ENCODE data around the gene INTS1. TPM values are rescaled to one million over a fixed set of nuclear protein-coding genes. Genes with fewer than 3 reads are reported as not detected.
"Not testable (repeated sequence)": the region's sequence is repeated elsewhere in the genome, so short reads cannot be mapped to it uniquely, and the experiment has no call there.

Gene INTS1
- total RNA-seq, 1 donor from 2014 or later: 18.5 TPM

DNA sequence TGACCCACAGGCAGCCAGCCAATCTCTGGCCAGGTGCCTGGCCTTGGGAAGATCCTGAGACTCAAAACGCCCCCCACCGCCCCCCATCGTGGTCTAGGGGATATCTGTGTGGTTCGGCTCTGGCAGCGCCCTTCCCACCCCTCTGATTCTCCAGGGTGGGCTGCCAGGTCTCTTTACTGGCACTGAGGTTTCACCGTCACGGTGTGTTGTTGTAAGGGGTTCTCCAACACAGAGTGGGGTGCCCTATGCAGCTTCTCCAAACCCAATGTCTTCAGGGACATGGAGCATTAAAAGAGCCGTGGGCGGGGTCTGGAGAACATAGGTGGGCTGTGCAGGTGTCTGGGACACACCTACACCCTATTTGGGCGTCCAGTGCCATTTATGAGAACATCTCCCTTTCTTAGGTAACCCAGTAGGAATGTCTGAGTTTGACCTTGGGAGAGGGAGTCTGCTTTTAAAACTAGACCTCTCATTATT, 27.8 kb upstream of the INTS1 start:
- DNase-seq (ENCODE audit: low spot score): peak; percentile 23

DNA sequence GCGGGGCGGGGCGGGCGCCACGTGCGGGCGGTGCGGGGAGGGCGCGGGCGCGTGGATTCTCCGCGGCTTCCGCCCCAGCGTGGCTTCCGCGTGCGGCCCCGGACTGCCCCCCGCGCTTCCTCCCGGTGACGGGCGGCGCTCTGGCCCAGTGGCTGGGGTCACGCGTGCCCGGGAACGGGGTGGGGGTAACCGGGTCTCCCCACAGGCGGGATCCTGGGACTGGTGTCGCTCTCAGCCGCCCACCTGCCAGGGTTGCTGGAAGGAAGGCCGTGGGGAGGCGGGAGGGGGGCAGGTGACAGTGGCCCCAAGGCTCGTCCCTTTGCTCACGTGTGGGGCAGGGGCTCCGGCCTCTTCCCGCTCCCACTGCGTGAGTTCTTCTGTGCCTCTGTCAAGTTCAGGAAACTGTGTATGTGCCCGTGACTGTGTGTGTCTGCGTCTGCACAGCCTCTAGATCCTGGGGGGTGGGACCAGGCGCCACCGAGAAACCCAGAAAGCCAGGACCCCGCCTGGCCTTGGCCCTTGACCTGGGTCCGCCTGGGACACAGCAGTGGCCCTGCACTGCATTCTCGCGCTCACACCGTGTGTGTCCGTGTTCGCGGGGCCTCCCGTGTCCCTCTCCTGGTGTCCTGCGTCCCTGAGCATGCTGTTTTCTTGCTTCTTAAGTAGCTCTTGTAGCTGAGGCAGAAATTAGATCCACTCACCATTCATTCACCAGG, 27.2 kb upstream of the INTS1 start:
- peak; percentile 50 for DNase-seq (ENCODE audit: low spot score)

DNA sequence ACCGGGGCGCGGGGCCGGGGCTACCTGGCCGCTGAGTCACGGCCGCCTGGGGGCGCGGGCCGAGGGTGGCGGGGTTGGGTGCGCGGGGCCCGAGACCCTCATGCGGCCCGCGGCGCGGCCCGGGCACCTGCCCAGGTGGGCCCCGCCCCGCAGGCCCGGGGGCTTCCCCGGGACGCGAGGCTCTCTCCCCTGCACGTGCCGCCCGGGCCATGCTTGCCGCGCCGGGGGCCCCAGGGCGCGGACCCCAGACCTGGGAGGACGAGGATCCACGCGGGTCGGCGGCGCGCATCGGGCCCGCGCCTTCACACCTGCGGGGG, 26.7 kb upstream of the INTS1 start:
- DNase-seq (ENCODE audit: low spot score): no peak

DNA sequence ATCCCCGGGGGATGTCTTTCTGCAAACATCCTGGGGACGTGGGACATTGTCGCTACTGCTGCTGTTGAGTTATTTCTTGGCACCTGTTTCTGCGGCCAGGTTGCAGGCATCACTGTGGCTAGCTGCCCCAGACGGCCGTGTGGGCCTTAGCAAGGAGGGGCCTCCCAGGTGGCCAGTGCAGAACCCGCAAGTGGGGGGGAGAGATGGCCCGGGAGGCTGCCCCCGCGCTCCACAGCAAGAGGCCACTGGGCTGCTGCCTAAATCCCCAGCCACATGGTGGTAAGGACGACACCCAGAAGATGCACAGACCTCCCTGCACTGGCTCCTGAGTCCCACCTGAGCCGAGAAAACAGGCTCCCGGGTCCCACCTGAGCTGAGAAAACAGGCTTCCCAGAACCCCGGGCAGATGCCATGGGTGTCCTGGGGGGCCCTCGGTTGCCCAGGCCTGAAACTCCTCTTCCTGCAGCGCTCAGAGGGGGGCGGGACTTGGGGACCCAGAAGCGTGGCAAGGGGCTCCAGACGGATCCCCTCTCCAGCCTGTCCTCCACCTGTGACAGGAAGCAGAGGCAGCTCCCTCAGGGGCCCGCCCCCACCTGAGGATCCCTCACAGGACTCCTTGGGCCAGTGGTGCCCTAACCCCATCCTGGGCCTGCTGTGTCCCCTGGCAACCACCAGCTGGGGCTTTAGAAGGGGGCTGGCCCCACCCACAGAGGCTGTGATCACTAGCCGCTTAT, 25.4 kb upstream of the INTS1 start:
- DNase-seq (ENCODE audit: low spot score): no peak

DNA sequence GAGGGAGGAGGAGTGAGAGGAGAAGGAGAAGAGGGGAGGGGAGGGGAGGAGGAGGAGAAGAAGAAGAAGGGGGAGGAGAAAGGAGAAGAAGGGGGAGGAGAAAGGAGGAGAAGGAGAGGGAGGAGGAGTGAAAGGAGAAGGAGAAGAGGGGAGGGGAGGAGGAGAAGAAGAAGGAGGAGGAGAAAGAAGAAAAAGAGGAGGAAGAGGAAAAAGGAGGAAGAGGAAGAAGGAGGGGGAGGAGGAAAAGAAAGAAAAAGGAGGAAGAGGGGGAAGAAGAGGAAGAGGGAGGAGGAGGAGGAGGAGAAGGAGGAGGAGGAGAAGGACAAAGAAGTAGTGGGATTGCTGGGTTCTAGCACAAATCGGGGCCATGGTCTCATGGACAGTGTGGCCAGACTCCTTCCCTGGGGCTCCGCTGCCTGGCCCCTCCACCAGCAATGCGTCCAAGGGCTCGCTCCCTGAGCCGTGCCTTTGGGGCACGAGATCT, 22.1 kb upstream of the INTS1 start:
- DNase-seq (ENCODE audit: low spot score): no peak

DNA sequence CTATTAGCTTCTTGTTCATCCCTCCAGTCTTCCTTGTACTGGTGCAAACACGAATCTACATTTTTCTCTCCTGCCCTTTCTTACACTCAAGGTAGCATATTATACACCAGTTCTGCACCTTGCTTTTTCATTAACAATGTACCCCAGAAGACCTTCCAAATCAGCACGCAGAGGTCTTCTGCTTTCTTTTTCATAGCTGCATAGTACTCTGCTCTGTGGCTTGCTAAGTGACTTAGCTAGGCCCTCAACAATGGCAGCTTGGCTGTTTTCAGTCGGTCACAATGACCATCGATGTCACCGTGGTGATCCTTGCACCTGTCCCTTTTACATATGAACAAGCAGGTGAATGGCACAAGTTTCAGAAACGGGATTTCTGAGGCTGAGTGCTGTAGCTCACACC, 21.2 kb upstream of the INTS1 start:
- DNase-seq (ENCODE audit: low spot score): no peak

DNA sequence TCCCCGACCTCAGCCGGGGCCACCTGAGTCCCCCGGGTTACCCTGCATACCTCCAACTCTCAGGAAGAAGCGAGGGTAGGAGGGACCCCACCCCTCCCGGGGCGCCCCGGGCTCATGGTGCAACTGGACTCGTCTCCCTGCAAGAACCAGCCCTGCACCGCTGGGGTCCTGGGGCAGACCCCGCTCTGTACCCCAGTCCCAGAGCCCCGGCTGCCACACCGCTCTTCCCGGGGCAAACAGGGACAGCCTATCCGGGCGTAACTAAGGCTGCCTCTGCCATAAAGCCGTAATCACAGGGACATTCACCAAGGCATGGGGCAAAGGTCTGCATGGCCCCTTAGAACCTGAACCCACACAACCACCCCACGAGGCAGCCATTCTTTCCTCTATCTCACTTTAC, 19.7 kb upstream of the INTS1 start:
- no peak for DNase-seq (ENCODE audit: low spot score)

DNA sequence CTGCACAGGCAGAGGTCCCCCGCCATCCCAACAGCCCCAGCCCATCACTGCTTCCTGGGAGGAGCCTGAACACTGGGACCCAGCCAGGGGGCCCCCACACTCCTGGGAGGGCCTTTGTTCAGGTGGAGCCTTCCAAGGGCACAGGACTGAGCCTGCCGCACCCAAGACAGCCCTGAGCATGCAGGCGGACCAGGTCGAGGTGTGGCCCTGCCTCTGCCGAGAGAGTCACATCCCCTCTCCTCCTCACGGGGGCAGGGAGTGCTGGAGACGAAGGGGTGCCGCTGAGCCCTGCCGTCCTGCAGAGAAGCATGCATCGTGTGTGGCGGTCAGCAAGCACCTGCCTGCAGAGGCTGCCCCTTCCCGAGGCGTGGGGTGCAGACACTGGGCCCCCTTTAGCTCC, 19.0 kb upstream of the INTS1 start:
- DNase-seq (ENCODE audit: low spot score): no peak

DNA sequence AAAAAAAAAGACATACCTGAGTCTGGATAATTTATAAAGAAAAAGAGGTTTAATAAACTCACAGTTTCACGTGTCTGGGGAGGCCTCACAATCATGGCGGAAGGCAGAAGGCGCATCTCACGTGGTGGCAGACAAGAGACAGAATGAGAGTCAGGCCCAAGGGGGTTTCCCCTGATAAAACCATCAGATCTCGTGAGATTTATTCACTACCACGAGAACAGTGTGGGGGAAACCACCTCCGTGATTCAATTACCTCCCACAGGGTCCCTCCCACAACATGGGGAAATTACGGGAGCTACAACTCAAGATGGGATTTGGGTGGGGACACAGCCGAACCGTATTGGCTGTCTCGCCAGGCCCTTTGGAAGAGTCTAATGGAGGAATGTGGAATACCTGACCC, 17.3 kb upstream of the INTS1 start:
- DNase-seq (ENCODE audit: low spot score): no peak

DNA sequence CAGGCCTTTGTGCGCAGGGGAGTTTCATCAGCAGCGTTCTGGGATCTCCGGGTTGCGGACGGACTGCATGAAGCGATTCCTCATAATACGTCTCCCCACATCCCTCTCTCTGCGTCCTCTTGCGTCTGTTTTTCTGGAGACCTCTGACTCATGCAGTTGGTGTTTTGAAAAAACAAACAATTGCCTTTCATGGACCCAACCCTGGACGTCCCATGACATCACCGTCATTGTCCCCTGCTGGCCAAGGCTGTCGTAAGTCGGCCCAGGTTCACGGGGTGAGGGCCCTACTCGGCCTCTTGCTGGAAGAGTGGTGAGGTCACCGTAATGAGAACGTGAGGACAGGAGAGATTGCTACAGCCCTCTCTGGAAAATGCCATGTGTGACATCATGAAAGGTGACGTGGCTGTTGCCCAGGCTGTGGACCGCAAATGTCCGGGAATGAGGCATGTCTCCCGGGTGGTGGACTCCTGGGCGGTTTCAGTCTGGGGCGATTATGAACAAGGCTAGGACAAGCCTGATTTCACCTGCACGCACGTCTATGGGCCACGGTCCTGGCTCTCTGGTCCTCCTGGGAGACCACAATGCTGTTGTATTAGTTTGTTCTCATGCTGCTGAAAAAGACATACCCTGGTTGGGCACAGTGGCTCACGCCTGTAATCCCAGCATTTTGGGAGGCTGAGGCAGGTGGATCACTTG, 16.5 kb upstream of the INTS1 start:
- DNase-seq (ENCODE audit: low spot score): no peak

DNA sequence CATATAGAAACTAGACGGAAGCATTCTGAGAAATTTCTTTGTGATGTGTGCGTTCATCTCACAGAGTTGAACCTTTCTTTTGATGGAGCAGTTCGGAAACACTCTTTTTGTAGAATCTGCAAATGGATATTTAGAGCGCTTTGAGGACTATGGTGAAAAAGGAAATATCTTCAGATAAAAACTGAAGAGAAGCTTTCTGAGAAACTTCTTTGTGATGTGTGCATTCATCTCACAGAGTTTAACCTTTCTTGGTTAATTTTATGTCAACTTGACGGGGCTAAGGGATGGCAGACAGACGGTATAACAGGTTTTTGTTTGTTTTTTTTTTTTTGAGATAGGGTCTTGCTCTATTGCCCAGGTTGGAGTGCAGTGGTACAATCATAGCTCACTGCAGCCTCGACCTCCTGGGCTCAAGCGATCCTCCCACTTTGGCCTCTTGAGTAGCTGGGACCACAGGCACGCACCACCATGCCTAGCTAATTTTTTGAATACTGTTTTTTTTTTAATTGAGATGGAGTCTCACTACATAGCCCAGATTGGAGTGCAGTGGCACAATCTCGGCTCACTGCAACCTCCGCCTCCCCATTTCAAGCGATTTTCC, 15.2 kb upstream of the INTS1 start:
- not testable (repeated sequence) for DNase-seq (ENCODE audit: low spot score)

DNA sequence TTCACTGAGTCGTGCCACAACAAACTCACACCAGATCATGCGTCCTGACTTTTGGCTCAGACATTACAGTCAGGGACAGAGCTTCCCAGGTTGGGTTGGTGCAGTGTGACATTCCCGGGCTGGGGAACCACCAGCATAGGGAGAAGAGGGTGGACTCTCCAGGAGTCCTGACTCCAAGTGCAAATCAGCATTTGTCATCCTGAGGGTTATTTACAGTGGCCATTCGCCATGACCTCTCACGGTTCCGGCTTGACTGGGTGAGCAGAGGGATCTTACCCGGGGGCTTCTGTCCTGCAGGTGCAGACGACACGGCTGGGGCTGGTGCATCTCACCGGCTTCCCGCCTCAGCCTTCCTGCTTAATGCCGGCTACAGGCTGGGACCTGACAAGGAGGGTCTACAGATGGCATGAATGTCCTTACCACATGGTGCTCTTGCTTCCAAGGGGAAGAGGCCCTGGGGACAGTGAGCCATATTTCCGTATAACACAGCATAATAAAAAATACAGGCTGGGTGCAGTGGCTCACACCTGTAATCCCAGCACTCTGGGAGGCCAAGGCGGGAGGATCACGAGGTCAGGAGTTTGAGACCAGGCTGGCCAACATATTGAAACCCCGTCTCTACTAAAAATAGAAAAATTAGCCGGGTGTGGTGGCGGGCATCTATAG, 12.5 kb upstream of the INTS1 start:
- no peak for DNase-seq (ENCODE audit: low spot score)

DNA sequence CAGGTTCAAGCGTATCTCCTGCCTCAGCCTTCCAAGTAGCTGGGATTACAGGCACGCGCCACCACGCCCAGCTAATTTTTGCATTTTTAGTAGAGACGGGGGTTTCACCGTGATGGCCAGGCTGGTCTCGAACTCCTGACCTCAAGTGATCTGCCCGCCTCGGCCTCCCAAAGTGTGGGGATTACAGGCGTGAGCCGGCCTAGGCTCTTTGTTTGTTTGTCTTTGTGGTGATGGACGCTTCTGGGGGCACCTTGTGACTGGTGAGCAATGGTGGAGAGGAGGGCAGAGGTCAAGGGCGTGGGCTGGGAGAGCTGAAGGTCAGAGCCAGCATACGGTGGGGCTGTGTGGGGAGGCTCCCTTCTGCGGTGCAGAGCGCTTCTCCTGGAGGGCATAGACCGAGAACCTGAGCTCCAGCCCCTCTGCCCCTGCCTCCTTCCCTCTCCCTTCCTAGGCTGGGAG, 11.3 kb upstream of the INTS1 start:
- not testable (repeated sequence) for DNase-seq (ENCODE audit: low spot score)

DNA sequence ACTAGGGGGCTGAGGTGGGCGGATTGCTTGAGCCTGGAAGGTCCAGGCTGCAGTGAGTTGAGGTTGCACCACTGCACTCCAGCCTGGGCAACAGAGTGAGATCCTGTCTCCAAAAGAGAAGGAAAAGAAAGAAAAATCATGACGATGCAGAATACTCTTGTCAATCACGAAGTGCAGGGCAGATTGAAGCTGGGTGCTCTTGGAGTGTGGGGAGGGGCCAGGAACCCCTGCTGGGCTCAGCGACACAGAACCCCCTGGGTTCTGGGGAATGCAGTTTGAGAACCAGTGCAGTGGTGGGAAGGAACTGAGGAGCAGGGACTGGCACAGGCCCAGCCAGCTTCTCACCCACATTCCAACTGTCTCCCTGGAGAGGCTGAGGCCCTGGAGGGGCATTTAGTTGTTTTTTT, 10.8 kb upstream of the INTS1 start:
- no peak for DNase-seq (ENCODE audit: low spot score)

DNA sequence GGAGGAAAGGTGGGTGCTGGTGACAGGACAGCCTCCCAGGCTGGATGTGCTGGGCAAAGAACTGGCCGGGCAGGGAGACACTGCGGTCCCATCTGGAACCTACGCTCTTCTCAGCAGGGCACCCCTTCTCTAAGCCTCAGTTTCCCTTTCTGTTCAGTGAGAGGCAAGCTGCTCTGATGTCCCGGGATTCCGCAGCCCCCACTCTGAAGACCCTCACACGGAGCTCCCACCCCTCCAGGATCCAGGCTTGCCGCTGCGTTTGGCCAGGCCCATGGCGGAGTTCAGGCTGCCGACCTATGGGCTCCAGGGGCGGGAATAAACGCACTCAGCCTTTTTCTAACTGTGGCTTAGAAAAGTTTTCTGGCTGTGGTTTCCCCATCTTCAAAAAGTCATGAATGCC, 10.2 kb upstream of the INTS1 start:
- no peak for DNase-seq (ENCODE audit: low spot score)

DNA sequence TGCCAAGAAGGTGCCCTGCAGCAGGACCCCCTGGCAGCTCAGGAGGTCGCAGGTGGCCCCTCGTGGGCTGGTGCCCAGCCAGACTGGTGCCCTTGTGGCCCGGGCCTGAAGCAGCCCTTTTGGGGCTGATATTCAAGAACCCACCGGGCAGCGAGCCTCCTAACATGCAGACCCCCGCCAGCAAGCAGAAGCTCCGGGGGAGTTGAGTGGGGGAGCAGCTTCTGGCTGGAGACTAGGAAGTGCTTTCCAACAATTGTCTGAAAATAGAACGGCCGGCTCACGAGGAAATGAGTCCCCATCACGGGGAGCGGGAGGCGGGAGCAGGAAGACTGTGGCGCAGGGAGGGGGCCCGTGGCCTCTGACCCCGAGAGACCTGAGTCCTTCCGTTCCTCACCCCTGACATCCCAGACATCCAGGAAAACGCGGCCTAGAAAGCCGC, 9.5 kb upstream of the INTS1 start:
- DNase-seq (ENCODE audit: low spot score): no peak

DNA sequence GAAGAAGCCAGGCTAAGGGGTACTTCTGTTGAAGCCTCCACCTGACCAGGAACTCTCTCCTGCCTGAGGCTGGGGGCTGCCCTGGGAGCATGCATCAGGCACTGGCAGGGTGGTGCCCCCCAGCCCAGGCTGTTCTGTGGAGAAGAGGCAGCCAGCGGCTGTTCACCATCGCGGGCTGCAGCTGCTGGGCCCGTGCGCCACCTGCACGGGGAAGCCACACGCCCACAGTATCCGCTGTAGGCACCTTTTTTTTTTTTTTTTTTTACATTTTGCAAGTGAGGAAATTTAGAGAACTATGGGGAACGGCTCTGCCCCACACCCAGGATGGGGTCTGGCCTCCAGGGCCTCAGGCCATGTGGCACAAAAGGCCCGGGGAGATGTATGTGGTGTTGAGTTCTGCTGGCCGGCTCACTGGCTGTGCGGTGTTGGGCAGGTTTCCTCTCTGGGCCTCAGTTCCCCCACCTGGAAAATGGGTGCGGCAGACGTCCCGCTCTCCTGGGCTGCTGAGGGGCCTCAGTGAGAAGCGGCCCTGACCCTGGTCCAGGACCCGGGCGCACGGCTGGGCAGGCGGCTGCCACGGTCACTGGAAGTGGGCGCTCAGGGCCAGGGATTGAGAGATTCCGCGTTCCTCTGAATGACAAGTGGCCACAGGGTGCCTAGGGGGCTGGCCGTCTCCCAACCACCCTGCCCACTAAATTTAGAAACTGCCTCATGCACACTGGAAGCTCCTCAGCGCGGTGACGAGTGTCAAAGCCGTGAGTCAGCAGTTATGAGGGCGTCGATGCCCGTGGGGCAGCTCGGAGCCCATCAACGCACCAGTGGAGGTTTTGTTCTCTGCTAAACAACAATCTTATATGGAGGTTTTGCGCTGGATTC, 8.8 kb upstream of the INTS1 start:
- DNase-seq (ENCODE audit: low spot score): peak; percentile 53

DNA sequence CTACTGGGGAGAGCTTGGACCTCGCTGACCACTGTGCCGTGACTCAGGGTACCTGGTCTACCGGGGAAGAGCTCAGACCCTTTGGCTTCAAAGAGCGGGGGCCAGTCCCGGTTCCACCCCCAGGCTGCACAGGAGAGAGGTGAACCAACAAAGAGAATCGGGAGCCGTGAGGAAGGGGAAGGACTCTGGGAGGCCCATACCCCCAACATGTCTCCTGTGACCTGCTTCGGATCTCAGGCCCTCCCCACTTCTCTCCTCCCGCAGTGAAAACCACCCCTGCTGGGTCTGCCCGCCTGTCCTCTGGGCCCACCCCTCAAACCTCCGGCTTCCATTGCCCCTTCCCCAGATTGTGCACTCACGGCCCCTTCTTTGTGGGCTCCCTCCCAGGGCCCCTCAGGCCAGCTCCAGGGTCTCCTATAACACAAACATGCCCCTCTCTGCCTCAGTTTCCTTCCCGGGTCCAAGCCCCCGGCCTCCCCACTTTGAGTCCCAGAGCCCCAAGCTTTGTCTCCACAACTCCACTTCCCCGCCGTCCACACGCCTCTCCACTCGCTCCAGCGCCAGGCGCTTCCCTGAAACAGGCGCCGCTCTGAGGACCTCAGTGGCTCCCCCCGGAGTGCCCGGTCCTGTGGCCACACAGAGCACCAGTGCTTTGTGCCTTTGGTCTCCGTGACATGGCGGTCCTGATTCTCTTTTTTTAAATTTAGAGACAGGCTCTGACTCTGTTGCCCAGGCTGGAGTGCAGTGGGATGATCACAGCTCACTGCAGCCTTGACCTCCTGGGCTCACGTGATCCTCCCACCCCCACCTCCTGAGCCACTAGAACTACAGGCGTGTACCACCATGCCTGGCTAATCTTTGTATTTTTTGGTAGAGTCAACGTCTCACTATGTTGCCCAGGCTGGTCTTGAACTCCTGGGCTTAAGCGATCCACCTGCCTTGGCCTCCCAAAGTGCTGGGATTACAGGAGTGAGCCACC, 7.5 kb upstream of the INTS1 start:
- DNase-seq (ENCODE audit: low spot score): no peak

DNA sequence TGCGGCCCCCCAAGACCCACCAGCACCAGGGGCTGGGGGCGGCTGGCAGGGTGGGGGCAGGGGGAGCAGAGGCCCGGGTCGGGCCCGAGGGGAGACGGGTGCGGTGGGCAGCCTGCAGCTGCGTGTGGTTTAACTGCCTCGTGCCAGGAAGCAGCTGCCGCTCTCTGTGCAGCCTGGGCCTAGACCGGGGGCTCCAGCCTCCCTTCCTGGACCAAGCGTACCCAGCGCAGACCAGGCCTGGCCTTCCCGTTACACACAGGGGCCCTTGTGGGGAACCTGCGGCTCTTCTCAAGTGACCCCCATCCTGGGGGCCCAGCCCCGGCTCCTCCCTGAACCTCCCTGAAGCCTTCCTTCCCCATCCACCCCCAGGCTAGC, 6.6 kb upstream of the INTS1 start:
- no peak for DNase-seq (ENCODE audit: low spot score)

Data from umbilical cord (tissue), 2 donors.